Endometrial microvascular endothelial cells (primary cell): ENCODE data around the gene ACD. TPM values are rescaled to one million over a fixed set of nuclear protein-coding genes. Genes with fewer than 3 reads are reported as not detected.

Experiments used
- in situ Hi-C: cut with HindIII; loops from 2 replicates; pipeline ENCODE4 v1.10.0; 2017; ENCODE audit warnings: low sequenced_read_pairs, low pct_unique_long_range_greater_than_20kb; ENCODE audit errors: inconsistent ontology term
- total RNA-seq: library from RNA; depleted of rRNA; stranded (reverse); fragments of >200 nt; gene quantifications from one replicate; pipeline ENCODE4 v1.2.3, GENCODE V29; 2015; ENCODE audit errors: inconsistent ontology term

Gene ACD
- total RNA-seq, 1 donor from 2014 or later: 38.8 TPM

GRCh38 chr16:67608364-67608763 is 51.7 kb downstream of the ACD start:
- in situ Hi-C loops: no loop called here

Other genes starting within 250 kb of the ACD start
- gene ZDHHC1, start 243.8 kb downstream of the ACD start, total RNA-seq: 5.0 TPM
- not detected for gene HSD11B2, start 229.1 kb downstream of the ACD start, total RNA-seq
- 175 TPM for gene ATP6V0D1, start 179.1 kb downstream of the ACD start, total RNA-seq
- gene AGRP, start 176.7 kb downstream of the ACD start, total RNA-seq: not detected
- gene RIPOR1, start 131.4 kb downstream of the ACD start, total RNA-seq: 47.0 TPM
- 29.8 TPM for gene CTCF, start 97.7 kb downstream of the ACD start, total RNA-seq
- 0.09 TPM for gene CARMIL2, start 15.1 kb downstream of the ACD start, total RNA-seq
- 2.5 TPM for gene PARD6A, start 700 bp upstream of the ACD start, total RNA-seq
- 18.1 TPM for gene ENKD1, start 6.5 kb upstream of the ACD start, total RNA-seq
- 2.7 TPM for gene C16orf86, start 6.6 kb upstream of the ACD start, total RNA-seq
- gene GFOD2, start 59.1 kb upstream of the ACD start, total RNA-seq: 27.0 TPM
- gene RANBP10, start 146.3 kb upstream of the ACD start, total RNA-seq: 6.1 TPM
- not detected for gene TSNAXIP1, start 146.6 kb upstream of the ACD start, total RNA-seq
- gene THAP11, start 182.1 kb upstream of the ACD start, total RNA-seq: 33.0 TPM
- gene NUTF2, start 186.7 kb upstream of the ACD start, total RNA-seq: 171 TPM
- gene CENPT, start 187.4 kb upstream of the ACD start, total RNA-seq: 37.8 TPM
- gene EDC4, start 212.8 kb upstream of the ACD start, total RNA-seq: 99.8 TPM
- gene NRN1L, start 224.6 kb upstream of the ACD start, total RNA-seq: not detected
- 6.9 TPM for gene PSKH1, start 233.0 kb upstream of the ACD start, total RNA-seq